ENCODE data around the gene SMARCD3.
A peak's percentile ranks its signal among the peaks of the same experiment; 100 is the strongest.

SMARCD3 gene

DNA sequence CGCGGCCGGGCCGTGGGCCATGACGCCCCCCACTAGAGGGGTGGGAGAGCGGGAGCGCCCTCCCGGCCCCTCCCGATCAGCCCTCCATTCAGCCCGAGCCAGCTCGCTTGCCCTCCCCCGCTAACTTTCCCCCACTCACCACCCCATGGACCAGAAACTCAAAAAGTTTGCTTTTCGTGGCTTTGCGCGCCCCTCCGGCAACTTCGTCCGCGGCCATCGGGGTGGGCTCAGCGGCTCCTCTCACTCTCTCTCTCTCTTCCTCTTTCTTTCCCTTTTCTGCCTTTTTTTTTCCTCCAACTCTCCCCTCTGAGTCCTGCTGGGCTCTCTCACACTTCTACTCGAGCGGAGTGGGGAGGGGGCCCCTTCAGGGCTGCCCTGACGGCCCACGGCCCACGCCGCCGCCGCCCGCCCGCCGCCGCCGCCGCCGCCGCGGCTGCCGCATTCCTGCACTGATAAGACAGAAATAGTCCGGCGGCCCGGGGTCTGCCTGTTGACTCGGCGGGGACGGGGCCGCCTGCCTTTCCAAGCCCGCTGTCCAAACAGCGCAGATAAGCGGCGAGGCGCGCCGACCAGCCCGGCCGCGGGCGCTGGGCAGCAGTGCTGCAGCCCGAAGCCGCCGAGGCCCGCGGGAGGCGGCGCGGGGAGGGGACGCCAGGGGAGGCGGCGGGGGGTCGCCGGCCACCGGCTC is at the start of gene SMARCD3:
SMARCD3 (minus strand) TSS at position 349 of the 688 bp plus-strand sequence; CDS start at position 217, 132 bp downstream.
- no peak for DNase-seq

- no peak for DNase-seq
Observed at GRCh38 chr7:151296202-151296992, 47.9 kb upstream of the SMARCD3 start.

DNA sequence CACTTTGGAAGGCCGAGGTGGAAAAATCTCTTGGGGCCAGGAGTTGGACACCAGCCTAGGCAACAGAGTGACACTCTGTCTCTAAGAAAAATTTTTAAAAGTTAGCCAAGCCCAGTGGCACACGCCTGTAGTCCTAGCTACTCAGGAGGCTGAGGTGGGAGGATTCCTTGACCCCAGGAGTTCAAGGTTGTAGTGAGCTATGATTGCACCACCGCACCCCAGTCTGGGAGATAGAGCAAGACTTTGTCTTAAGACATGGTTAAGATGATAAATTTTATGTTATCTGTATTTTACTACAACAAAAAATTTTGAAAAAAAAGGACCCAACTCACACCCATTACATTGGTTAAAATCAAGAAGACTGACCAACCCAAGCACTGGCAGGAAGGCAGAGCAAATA is 44.4 kb upstream of the SMARCD3 start:
- no peak for DNase-seq

DNA sequence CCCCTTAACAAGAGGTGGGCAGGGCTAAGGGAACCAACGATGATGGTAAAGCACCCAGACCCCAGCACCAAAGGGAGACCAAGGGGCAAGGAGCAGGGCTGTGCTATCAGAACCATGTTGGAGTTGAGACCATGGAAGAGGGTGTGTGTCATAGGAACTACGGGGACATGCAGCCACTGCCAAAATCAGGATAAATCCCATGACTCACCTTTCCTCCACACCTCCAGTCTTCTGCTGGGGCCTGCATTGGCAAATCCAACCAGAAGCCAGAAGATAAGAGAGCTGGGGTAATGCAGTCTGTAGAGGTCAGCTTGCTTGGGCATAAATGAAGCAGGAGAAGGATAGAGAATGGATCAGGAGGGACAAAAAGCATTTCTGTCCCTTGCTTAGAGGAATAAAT is 42.7 kb upstream of the SMARCD3 start:
- DNase-seq: no peak

DNA sequence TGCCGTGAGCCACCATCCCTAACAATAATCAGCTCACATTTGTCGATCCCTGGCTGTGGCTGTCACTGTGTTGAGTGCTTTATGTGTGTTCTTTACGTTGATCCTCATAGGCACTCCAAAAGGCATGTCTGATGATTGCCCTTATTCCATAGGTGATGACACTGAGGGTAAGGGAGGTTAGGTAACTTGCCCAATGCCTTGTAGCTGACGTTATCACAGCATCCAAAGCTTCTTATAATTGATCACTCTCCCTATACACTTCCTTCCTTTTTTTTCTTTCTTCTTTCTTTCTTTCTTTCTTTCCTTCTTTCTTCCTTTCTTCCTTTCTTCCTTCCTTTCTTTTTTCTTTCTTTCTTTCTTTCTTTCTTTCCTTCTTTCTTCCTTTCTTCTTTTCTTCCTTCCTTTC is 41.9 kb upstream of the SMARCD3 start:
- no peak for DNase-seq

GRCh38 chr7:151289891-151290290 is 41.4 kb upstream of the SMARCD3 start:
- no peak for DNase-seq

DNA sequence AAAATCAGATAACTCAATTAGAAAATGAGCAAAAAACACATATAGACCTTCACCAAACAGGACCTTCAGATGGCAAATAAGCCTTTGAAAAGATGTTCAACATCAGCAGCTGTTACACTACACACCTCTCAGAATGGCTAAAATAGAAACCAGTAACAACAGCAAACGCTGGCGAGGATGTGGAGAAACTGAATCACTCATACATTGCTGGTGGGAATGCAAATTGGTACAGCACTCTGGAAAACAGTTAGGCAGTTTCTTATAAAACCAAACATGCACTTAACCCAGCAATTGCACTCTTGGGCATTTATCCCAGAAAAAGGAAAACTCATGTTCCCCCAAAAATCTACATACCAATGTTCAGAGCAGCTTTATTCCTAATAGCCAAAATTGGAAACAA is 37.7 kb upstream of the SMARCD3 start:
- DNase-seq: no peak

GRCh38 chr7:151283302-151283701 is 34.8 kb upstream of the SMARCD3 start:
- no peak for DNase-seq

GRCh38 chr7:151282111-151282510 is 33.6 kb upstream of the SMARCD3 start:
- no peak for DNase-seq

GRCh38 chr7:151281686-151282085 is 33.2 kb upstream of the SMARCD3 start:
- no peak for DNase-seq

GRCh38 chr7:151280388-151281019 is 32.0 kb upstream of the SMARCD3 start:
- DNase-seq: no peak

GRCh38 chr7:151279868-151280267 is 31.4 kb upstream of the SMARCD3 start:
- no peak for DNase-seq

DNA sequence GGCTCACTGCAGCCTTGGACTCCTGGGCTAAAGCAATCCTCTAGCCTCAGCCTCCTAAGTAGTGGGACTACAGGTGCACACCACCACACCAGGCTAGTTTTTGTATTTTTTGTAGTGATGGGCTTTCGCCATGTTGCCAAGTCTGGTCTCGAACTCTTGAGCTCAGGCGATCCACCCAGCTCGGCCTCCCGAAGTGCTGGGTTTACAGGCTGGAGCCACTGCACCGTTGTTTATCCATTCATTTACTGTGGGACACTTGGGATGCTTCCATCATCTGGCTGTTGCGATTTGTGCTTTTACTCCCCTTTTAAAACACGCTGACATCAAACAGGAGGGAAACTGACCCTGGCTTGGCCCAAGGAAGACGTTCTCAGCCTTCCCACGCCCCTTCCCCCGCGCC is 30.5 kb upstream of the SMARCD3 start:
- DNase-seq: no peak

- DNase-seq: no peak
Observed at GRCh38 chr7:151277631-151278030, 29.1 kb upstream of the SMARCD3 start.

DNA sequence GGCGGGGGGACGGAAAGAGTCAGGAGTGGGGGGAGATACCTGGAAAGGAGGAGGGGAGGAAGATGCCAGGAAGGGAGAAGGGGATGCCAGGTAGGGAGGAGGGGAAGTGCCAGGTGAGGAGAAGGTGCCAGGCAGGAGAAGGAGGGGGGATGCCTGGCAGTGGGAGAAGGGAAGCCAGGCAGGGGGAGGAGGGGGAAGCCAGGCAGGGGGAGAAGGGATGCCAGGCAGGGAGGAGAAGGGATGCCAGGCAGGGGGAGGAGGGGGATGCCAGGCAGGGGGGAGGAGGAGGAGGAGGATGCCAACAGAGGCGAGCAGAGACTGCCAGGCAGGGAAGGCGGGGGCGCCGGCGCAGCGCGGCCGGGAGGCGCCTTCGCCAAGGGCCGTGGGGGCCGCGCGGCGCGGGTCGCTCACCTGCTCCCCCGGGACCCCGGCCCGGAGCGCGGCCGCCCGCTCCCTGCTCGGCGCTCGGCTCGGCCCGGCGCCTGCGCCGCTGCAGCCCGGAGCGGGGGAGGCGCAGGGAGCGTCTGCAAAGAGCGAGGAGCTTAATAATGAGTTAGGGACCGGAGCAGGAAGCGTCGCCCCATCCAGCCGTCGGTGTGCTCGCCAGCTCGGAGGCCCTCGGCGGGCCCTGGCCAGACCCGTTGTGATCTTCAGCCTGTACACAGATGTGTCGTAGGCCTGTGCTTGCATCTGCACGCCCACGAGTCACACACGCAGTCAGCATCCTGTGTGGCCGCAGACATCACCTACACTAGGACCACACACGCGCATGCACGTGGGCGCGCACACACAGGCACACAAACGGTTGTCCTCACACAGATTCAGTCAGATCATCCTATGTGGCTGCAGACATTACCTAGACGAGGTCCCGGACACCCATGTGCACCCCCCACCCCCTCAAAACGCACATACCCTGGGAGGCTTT is 28.4 kb upstream of the SMARCD3 start:
- DNase-seq: peak; percentile 28

- DNase-seq: no peak
Observed at GRCh38 chr7:151275813-151276577, 27.5 kb upstream of the SMARCD3 start.

GRCh38 chr7:151274936-151275812 is 26.7 kb upstream of the SMARCD3 start:
- no peak for DNase-seq

DNA sequence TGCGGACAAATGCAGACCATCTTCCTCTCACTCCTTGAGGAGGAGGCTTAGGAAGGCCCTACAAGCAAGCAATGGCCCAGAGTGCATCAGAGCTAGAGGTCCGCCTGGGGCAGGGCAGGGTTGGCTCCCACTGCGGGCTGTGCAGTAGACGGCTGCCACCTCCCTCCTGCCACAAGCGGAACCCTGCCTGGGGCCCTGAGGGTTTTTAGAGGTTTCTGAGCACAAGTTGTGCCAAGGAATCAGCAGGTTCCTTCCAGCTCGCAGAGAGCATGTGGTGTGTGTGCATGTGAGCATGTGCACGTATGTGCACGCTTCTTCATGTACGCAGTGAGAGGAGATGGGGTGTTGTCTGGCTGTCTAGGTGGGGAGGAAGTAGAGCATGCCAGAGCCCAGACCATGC is 25.9 kb upstream of the SMARCD3 start:
- DNase-seq: no peak

- DNase-seq: no peak
Observed at GRCh38 chr7:151273651-151274390, 25.3 kb upstream of the SMARCD3 start.

GRCh38 chr7:151272877-151273276 is 24.4 kb upstream of the SMARCD3 start:
- no peak for DNase-seq
